ENCODE data around the gene XPNPEP3.
A peak's percentile ranks its signal among the peaks of the same experiment; 100 is the strongest.
"Not testable (repeated sequence)": the region's sequence is repeated elsewhere in the genome, so short reads cannot be mapped to it uniquely, and the experiment has no call there.

The XPNPEP3 gene

DNA sequence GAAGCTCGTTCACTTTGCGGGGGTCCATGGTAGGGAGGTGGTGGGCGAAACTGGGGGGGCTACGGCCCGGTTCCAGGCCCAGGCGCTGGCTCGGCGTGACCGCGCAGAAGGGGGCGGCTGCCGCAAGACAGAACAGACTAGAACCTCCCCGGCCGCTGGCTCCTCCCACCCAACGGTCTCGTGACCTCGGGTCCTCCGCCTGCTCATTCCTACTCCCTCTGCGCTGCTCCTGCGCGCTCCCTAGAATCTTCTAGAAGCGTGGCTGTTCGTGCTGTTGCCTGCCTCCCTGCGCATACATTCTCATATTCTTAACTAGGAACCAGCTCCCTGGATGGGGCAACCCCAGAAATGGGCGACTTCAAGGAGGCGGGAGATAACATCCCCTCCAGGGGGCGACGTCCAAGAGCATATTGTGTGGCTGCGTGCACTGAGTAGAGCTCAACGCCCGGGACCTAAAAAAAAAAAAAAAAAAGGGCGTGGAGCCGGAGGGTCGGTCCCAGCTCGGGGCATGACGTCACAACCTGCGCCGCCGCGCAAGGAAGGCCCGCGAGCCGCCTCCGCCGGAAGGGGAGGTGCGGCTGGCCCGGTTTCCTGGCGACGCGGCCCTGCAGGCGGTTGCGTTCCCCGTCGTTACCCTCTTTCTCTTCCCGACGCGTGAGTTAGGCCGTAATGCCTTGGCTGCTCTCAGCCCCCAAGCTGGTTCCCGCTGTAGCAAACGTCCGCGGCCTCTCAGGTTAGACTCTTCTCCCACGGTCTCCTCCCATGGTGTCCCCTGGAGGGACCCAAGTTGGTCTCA is at the start of gene XPNPEP3, which contains the start of gene ST13:
TSS of gene XPNPEP3 (plus strand) at position 636 of the 796 bp plus-strand sequence. CDS start at position 670, 34 bp downstream.
TSS of gene ST13 (minus strand) at position 127 of the 796 bp plus-strand sequence. CDS start at position 28, 99 bp downstream.
- H3K4me1 ChIP-seq (ENCODE audit: control insufficient read depth, insufficient read depth, low read length) = peaks cover 23% of the 10 kb centered on the region
- peak within 1 kb of the TSS; percentile 98 for H3K9ac ChIP-seq (ENCODE audit: low read length)
- peak within 1 kb of the TSS; percentile 94 for H3K27ac ChIP-seq (ENCODE audit: low read depth, low read length)
- H3K36me3 ChIP-seq (ENCODE audit: control insufficient read depth, insufficient read depth, low read length) = peaks cover 2% of the 10 kb centered on the region
- H3K27me3 ChIP-seq (ENCODE audit: control insufficient read depth, insufficient read depth, low read length) = no peaks in the 10 kb centered on the region
- H3K4me3 ChIP-seq (ENCODE audit: low read length) = peak within 1 kb of the TSS; percentile 99

DNA sequence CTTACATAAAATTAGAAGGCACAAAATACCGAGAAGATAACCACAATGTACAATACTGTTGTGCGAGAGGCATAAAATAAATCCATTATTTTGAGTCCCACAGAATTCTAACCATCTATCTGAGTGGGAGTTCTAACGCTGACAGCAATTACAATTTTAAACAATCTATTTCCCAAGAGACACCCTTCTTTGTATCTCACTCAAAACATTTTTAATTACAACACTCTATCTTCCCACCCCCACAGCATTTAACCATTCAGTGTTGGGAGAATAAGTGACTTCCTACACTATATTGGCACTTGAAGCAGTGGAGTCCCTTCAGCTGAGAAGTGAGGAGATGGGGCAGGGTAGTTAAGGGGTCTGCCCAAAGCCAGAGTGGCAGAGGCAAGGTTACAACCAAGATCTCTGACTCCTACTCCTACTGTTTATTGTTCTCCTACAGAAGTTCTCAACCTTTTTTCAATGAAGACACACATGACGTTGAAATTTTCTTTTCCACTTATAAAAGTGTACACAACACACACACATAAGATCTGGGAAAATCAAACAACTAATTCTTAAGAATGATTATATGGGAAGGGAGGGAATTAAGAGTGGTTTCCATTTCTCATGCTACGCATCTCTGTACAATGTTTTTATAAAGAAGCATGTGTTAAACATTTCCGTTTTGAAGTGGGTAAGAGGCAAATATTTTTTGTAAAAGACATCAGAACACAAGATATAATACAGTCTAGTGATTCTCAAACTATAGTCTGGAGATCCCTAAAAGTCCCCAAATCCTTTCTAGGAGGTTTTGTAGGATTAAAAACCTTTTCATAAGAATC is 48.7 kb upstream of the XPNPEP3 start:
- H3K36me3 ChIP-seq (ENCODE audit: control insufficient read depth, insufficient read depth, low read length) = no peaks in the 10 kb centered on the region
- no peak overlapping the region for H3K4me3 ChIP-seq (ENCODE audit: low read length)
- H3K4me1 ChIP-seq (ENCODE audit: control insufficient read depth, insufficient read depth, low read length) = no peaks in the 10 kb centered on the region
- H3K9ac ChIP-seq (ENCODE audit: low read length) = no peak overlapping the region
- H3K27me3 ChIP-seq (ENCODE audit: control insufficient read depth, insufficient read depth, low read length) = no peaks in the 10 kb centered on the region
- no peak overlapping the region for H3K27ac ChIP-seq (ENCODE audit: low read depth, low read length)

DNA sequence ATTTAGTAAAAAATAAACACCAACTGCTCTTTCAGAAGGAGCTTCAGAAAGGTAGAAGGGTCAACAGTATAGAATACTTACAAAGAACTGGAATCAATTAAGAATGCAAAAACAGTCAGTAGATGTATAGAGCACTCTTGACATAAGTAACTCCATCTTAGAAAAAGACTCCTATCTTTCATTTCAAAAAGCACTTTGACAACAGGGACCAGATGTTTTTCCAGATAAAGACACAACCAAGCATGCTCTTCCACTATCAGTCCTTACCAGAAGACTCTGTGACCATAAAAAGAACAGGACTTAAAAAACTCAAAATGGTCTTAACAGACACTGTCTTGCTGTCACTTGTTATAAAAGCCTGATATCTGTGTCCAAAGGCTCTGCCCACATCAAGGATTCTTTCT is 43.0 kb upstream of the XPNPEP3 start:
- Histone ChIP-seq H3K27ac (ENCODE audit: low read depth, low read length) (no peak overlapping the region), H3K4me1 (ENCODE audit: control insufficient read depth, insufficient read depth, low read length) (peaks cover 15% of the 10 kb centered on the region), H3K9ac (ENCODE audit: low read length) (no peak overlapping the region), H3K36me3 (ENCODE audit: control insufficient read depth, insufficient read depth, low read length) (no peaks in the 10 kb centered on the region), H3K4me3 (ENCODE audit: low read length) (no peak overlapping the region), H3K27me3 (ENCODE audit: control insufficient read depth, insufficient read depth, low read length) (no peaks in the 10 kb centered on the region)

DNA sequence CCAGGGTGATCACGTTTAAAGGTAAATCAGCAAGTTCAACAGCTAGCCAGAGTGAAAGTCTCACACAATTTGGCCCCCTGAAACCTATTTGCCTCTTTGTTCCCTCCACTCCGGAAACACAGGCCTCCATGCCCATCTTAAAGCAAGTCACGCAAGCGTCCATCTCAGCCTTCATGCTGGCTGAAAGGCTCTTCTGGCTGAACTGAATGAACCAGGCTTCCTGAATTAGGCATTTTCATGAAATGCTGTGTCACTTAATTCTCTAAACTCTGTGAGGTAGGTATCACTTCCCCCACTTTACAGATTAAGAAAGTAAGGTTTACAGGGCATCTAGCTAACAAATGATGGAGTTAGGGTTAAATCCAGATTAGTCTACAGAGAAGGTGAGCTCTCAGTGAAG is 39.2 kb upstream of the XPNPEP3 start:
- no peaks in the 10 kb centered on the region for H3K36me3 ChIP-seq (ENCODE audit: control insufficient read depth, insufficient read depth, low read length)
- peaks cover 15% of the 10 kb centered on the region for H3K4me1 ChIP-seq (ENCODE audit: control insufficient read depth, insufficient read depth, low read length)
- H3K9ac ChIP-seq (ENCODE audit: low read length) = no peak overlapping the region
- no peaks in the 10 kb centered on the region for H3K27me3 ChIP-seq (ENCODE audit: control insufficient read depth, insufficient read depth, low read length)
- peak overlapping the region; percentile 99 for H3K4me3 ChIP-seq (ENCODE audit: low read length)
- no peak overlapping the region for H3K27ac ChIP-seq (ENCODE audit: low read depth, low read length)

DNA sequence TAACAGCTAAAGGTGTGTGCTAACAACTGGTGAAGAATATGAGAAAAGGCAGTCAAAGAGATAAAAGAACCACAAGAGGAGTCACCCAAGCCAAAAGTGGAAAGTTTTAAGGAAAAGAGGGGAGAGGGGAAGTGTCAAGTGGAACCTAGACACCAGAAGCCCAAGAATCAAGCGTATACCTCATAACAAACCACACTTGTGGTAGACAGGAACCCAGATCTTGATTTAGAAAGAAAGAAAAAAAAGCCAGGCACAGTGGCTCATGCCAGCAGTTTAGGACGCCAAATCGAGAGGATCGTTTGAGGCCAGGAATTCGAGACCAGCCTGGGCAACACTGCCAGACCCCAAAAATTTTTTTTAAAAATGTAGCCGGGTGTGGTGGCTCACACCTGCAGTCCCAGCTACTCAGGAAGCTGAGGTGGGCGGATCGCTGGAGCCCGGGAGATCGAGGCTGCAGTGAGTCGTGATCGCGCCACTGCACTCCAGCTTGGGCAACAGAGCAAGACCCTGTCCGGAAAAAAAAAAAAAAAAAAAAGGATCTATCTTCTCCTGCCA is 38.7 kb upstream of the XPNPEP3 start:
- H3K4me3 ChIP-seq (ENCODE audit: low read length) = peak overlapping the region; percentile 99
- H3K36me3 ChIP-seq (ENCODE audit: control insufficient read depth, insufficient read depth, low read length) = no peaks in the 10 kb centered on the region
- no peaks in the 10 kb centered on the region for H3K27me3 ChIP-seq (ENCODE audit: control insufficient read depth, insufficient read depth, low read length)
- H3K9ac ChIP-seq (ENCODE audit: low read length) = peak overlapping the region; percentile 92
- peaks cover 15% of the 10 kb centered on the region for H3K4me1 ChIP-seq (ENCODE audit: control insufficient read depth, insufficient read depth, low read length)
- no peak overlapping the region for H3K27ac ChIP-seq (ENCODE audit: low read depth, low read length)

DNA sequence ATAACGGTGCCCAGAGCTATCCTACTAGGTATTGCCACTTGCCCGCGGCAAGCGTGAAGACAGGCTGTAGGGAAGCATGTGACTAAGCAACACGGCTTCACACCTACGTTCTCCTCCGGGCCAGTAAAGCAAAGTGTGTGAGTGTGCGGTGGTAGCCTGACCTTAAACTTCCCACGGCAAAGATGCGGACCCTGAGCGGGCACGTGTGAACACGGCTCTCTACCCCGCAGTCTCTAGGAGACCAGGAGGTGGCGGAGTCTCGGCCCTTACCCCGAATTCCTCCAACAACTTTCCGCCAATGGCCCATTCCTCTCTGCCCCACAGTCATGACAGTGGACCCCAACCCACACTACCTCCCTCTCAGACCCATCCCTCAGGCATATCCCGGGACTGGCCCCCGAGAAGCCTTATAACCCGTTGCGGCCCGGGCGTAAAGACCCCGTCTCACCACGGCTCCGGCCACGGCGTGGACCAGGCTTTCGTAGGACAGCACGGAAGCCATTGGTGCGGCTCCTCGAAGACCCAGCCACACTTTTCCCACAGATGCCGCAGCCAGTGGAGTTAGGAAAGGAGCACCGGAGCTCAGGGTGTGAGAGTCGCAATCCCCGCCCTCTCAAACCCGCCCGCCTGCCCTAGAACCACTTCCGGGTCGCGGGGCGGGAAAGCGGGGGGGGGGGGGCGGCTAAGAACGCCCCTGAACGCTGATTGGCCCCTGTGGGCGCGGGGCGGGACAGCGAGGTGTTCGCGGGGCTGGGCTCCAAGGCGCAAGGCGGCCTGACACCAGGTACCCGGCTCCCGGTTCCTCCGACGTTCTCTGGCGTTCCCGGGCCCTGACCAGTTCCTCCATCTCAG is 38.0 kb upstream of the XPNPEP3 start, which contains the start of gene SLC25A17:
TSS of gene SLC25A17 (minus strand) at position 600 of the 852 bp plus-strand sequence. CDS start at position 502, 98 bp downstream.
- H3K36me3 ChIP-seq (ENCODE audit: control insufficient read depth, insufficient read depth, low read length) = no peaks in the 10 kb centered on the region
- H3K4me1 ChIP-seq (ENCODE audit: control insufficient read depth, insufficient read depth, low read length) = peaks cover 15% of the 10 kb centered on the region
- peak within 1 kb of the TSS; percentile 92 for H3K9ac ChIP-seq (ENCODE audit: low read length)
- H3K27ac ChIP-seq (ENCODE audit: low read depth, low read length) = peak within 1 kb of the TSS; percentile 79
- H3K4me3 ChIP-seq (ENCODE audit: low read length) = peak within 1 kb of the TSS; percentile 99
- H3K27me3 ChIP-seq (ENCODE audit: control insufficient read depth, insufficient read depth, low read length) = no peaks in the 10 kb centered on the region

DNA sequence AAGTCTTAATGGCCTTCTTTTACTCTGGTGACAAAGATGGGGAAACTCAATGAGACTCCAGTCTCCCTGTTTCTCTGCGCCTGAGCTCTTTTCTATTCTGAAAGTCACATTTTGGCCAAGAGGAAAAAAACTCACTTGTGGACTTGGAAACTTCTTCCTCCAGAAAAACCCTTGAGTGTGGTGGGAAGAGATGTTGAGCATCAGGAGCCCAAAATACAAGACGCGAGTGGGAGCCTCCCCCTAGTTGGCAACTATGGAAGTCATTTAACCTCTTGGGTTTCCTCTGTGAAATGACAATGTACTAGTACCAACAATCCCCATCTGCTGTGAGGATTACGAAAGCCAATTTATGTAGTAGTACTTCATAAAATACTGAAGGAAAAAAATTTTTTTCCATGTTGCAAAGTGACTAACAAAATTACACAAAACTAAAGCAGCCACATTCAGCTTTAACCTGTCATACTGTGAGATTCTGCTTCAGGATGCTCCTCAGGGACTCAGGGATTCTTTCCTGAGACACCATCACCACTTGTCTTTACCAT is 37.3 kb upstream of the XPNPEP3 start:
- H3K4me3 ChIP-seq (ENCODE audit: low read length) = peak overlapping the region; percentile 51

DNA sequence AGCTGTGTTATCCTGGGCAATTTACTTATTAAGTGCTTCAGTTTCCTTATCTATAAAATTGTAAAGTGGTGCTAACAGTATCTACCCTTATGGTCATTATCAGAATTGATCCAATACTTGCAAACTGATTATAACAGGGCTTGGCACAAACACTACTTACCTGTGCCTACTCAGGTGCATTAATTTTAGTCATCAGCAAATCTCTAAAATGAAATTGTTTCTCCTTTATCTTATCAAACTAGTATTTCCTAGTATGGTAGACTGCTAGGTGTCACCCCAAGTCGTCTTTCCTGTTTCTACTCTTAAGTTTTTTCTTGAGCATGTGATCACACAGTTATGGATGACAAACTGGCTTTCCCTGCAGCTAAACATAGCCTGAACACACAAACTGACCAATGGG is 33.5 kb upstream of the XPNPEP3 start:
- Histone ChIP-seq H3K4me1 (ENCODE audit: control insufficient read depth, insufficient read depth, low read length) (peaks cover 3% of the 10 kb centered on the region), H3K27me3 (ENCODE audit: control insufficient read depth, insufficient read depth, low read length) (no peaks in the 10 kb centered on the region), H3K36me3 (ENCODE audit: control insufficient read depth, insufficient read depth, low read length) (no peaks in the 10 kb centered on the region), H3K9ac (ENCODE audit: low read length) (no peak overlapping the region), H3K4me3 (ENCODE audit: low read length) (no peak overlapping the region), H3K27ac (ENCODE audit: low read depth, low read length) (no peak overlapping the region)

More for the DNA sequence above, 37.3 kb upstream of the XPNPEP3 start:
- peaks cover 15% of the 10 kb centered on the region for H3K4me1 ChIP-seq (ENCODE audit: control insufficient read depth, insufficient read depth, low read length)
- H3K27me3 ChIP-seq (ENCODE audit: control insufficient read depth, insufficient read depth, low read length) = no peaks in the 10 kb centered on the region
- no peak overlapping the region for H3K9ac ChIP-seq (ENCODE audit: low read length)
- H3K36me3 ChIP-seq (ENCODE audit: control insufficient read depth, insufficient read depth, low read length) = no peaks in the 10 kb centered on the region
- H3K27ac ChIP-seq (ENCODE audit: low read depth, low read length) = peak overlapping the region; percentile 2

DNA sequence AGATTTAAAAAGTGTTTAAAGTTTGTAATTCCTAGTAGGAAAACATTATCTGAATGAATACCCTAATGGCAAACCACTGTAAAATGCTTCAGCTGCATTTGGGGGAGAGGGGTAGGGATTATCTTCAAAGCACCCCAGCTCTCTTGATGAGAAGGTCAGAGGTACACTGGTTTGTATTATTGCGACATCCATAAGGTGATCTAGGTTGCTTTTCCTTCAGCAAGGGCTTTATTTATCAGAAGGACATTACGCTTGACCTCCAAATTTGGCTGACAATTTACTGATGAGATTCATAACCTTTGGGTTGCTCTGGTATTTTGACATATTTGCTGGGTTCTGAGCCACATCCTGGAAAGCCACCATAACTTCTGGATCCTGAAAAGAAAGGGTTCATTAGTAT is 30.7 kb upstream of the XPNPEP3 start:
- H3K27me3 ChIP-seq (ENCODE audit: control insufficient read depth, insufficient read depth, low read length); H3K36me3 ChIP-seq (ENCODE audit: control insufficient read depth, insufficient read depth, low read length); H3K4me3 ChIP-seq (ENCODE audit: low read length); H3K4me1 ChIP-seq (ENCODE audit: control insufficient read depth, insufficient read depth, low read length); H3K27ac ChIP-seq (ENCODE audit: low read depth, low read length); H3K9ac ChIP-seq (ENCODE audit: low read length): not testable (repeated sequence)

DNA sequence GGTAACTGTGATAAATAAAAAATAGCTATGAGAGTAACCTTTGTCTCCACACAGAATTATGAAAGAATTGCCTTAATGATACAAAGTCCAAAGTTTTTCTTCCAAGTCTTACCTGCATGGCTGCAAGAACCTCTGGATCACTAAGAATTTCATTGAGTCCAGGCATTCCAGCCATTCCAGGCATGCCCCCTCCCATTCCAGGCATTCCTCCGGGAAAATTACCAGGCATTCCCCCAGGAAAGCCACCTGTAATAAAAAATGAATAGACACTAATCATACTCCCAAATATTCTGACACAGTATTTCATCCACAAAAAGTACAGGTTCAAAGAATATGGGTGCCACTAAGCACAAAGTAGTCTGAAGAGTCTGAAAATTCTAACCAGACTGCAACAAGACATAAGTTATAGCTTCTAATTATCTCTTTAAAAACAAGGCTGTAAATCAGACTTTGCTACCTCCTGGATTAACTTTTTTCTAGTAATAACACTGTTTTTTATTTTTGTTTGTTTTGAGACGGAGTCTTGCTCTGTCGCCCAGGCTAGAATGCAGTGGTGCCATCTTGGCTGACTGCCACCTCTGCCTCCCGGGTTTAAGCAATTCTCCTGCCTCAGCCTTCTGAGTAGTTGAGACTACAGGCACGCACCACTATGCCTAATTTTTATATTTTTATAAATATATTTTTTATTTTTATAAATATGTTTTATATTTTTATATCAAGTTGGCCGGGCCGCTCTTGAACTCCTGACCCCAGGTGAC is 29.8 kb upstream of the XPNPEP3 start:
- Histone ChIP-seq H3K27ac (ENCODE audit: low read depth, low read length) (no peak overlapping the region), H3K36me3 (ENCODE audit: control insufficient read depth, insufficient read depth, low read length) (no peaks in the 10 kb centered on the region), H3K9ac (ENCODE audit: low read length) (no peak overlapping the region), H3K27me3 (ENCODE audit: control insufficient read depth, insufficient read depth, low read length) (no peaks in the 10 kb centered on the region), H3K4me3 (ENCODE audit: low read length) (no peak overlapping the region), H3K4me1 (ENCODE audit: control insufficient read depth, insufficient read depth, low read length) (no peaks in the 10 kb centered on the region)

DNA sequence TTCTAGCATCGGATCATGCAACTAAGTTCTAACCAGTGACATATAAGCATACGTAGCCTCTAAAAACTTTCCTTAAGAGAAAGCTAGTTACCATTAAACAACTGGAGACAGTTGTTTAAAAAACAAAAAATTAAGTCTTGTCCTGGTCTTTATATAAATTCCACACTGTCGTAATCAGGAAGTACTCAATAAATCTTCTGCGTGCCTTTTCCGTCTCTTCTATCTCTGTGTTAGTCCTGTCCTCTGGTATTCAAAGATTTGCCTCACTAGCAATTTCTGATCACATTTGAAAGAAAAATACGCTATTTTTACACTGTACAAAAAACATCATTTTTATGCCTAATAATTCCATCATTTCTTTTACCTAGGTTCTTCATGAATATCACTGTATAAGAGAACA is 27.8 kb upstream of the XPNPEP3 start:
- H3K27ac ChIP-seq (ENCODE audit: low read depth, low read length) = no peak overlapping the region
- H3K27me3 ChIP-seq (ENCODE audit: control insufficient read depth, insufficient read depth, low read length) = no peaks in the 10 kb centered on the region
- no peaks in the 10 kb centered on the region for H3K36me3 ChIP-seq (ENCODE audit: control insufficient read depth, insufficient read depth, low read length)
- H3K4me3 ChIP-seq (ENCODE audit: low read length) = no peak overlapping the region
- no peak overlapping the region for H3K9ac ChIP-seq (ENCODE audit: low read length)
- H3K4me1 ChIP-seq (ENCODE audit: control insufficient read depth, insufficient read depth, low read length) = no peaks in the 10 kb centered on the region
